H1 (cell line): ENCODE data around the gene OOSP3. TPM values are rescaled to one million over a fixed set of nuclear protein-coding genes. Genes with fewer than 3 reads are reported as not detected.
A peak's percentile ranks its signal among the peaks of the same experiment; 100 is the strongest.

Experiments
- CTCF ChIA-PET: fragments of 300-600 bp; sonication (Branson Sonifier 250); formaldehyde crosslinking; loops from one replicate; lab custom pipeline; 2021; ENCODE audit not compliant: partially characterized antibody; lab: Charles Lee
- POLR2A ChIA-PET: fragments of 300-600 bp; sonication (Branson Sonifier 250); formaldehyde crosslinking; loops from one replicate; lab custom pipeline; 2021; ENCODE audit warnings: inconsistent platforms; ENCODE audit not compliant: partially characterized antibody; lab: Charles Lee
- DNase-seq, 2 experiments: peaks; one replicate each; pipeline versions ENCODE4 v3.0.0 to v3.0.0-alpha.2; 2010 to 2022; ENCODE audit warnings: low spot score in 2 of 2, low read depth in 1 of 2, mixed read lengths in 1 of 2
- FAIRE-seq: peaks from 2 replicates; lab custom pipeline; 2011; peaks lifted over from hg19 to GRCh38; lab: Jason Lieb, UNC
- H2AFZ ChIP-seq: 2 replicates; pipeline ENCODE4 v1.8.1; 2012; ENCODE audit warnings: low read length, inconsistent platforms
- H2AK5ac ChIP-seq: 2 replicates; pipeline ENCODE4 v1.6.1; 2013; ENCODE audit warnings: low read depth, low read length
- H2BK120ac ChIP-seq: replicated peaks from 2 replicates; pipeline ENCODE3; 2013; ENCODE audit warnings: low read depth, low read length, inconsistent platforms
- H2BK12ac ChIP-seq: 2 replicates; pipeline ENCODE4 v1.6.1; 2013; ENCODE audit warnings: low read depth, low read length
- H2BK15ac ChIP-seq: 2 replicates; pipeline ENCODE4 v1.6.1; 2013; ENCODE audit warnings: low read length
- H2BK20ac ChIP-seq: 2 replicates; pipeline ENCODE4 v1.6.1; 2013; ENCODE audit warnings: low read length
- H2BK5ac ChIP-seq: 2 replicates; pipeline ENCODE4 v1.6.1; 2013; ENCODE audit warnings: low read depth, low read length
- H3K14ac ChIP-seq: 2 replicates; pipeline ENCODE4 v1.6.1; 2013; ENCODE audit warnings: inconsistent platforms; ENCODE audit not compliant: insufficient read length
- H3K18ac ChIP-seq: 2 replicates; pipeline ENCODE4 v1.6.1; 2013; ENCODE audit warnings: low read length; ENCODE audit errors: extremely low read depth
- H3K23ac ChIP-seq: 2 replicates; pipeline ENCODE4 v1.6.1; 2013; ENCODE audit warnings: inconsistent platforms; ENCODE audit not compliant: insufficient read length
- H3K23me2 ChIP-seq: 2 replicates; pipeline ENCODE4 v1.6.1; 2013; ENCODE audit warnings: low read depth, low read length
- H3K27ac ChIP-seq: 2 replicates; pipeline ENCODE4 v1.6.1; 2011; ENCODE audit warnings: low read depth, low read length, inconsistent platforms
- H3K27me3 ChIP-seq, 4 experiments: replicated peaks in 1 of 4; 1 replicate in 1 of 4; 2 replicates in 3 of 4; pipeline versions ENCODE4 v1.6.1 to v1.8.1; 2011 to 2013; ENCODE audit warnings: low read length in 3 of 4, mild to moderate bottlenecking in 3 of 4, inconsistent platforms in 2 of 4, mixed read lengths in 2 of 4, moderate library complexity in 1 of 4; ENCODE audit not compliant: control insufficient read depth in 3 of 4, insufficient read depth in 3 of 4; ENCODE audit errors: extremely low read depth in 1 of 4
- H3K36me3 ChIP-seq, 4 experiments: 2 replicates each; pipeline versions ENCODE4 v1.6.1 to v1.8.1; 2011 to 2013; ENCODE audit warnings: mild to moderate bottlenecking in 4 of 4, low read length in 3 of 4, moderate library complexity in 2 of 4, control low read depth in 1 of 4, inconsistent platforms in 1 of 4; ENCODE audit not compliant: insufficient read depth in 4 of 4, control insufficient read depth in 2 of 4
- H3K4ac ChIP-seq: replicated peaks from 2 replicates; pipeline ENCODE3; 2013; ENCODE audit warnings: low read length, low read depth, mixed read lengths, inconsistent platforms; ENCODE audit not compliant: insufficient read length
- H3K4me1 ChIP-seq, 4 experiments: replicated peaks in 1 of 4; 1 replicate in 1 of 4; 2 replicates in 3 of 4; pipeline versions ENCODE4 v1.6.1 to v1.8.1; 2011 to 2013; ENCODE audit warnings: low read length in 3 of 4, inconsistent platforms in 2 of 4, mixed read lengths in 1 of 4; ENCODE audit not compliant: insufficient read depth in 4 of 4, control insufficient read depth in 3 of 4
- H3K4me2 ChIP-seq, 2 experiments: 2 replicates each; pipeline versions ENCODE4 v1.6.1 to v1.8.1; 2011 to 2013; ENCODE audit warnings: low read depth in 2 of 2, low read length in 2 of 2, control low read depth in 1 of 2, inconsistent platforms in 1 of 2, mild to moderate bottlenecking in 1 of 2; ENCODE audit not compliant: insufficient read depth in 1 of 2
- H3K4me3 ChIP-seq, 4 experiments: fragments of 200-600, 300-600 bp in 1 of 4; sonication (generic), shearing (Covaris generic), sonication (Bioruptor Twin) in 1 of 4; 2 replicates each; pipeline versions ENCODE4 v1.5.1 to v1.8.1; 2011 to 2016; ENCODE audit warnings: low read length in 4 of 4, low read depth in 3 of 4, control low read depth in 2 of 4, inconsistent platforms in 2 of 4, mild to moderate bottlenecking in 2 of 4, mixed read lengths in 1 of 4, moderate library complexity in 1 of 4; ENCODE audit not compliant: insufficient read depth in 2 of 4; ENCODE audit errors: extremely low read depth in 1 of 4
- H3K56ac ChIP-seq: replicated peaks from 2 replicates; pipeline ENCODE3; 2013; ENCODE audit warnings: low read depth, mild to moderate bottlenecking, mixed read lengths, low read length, inconsistent platforms; ENCODE audit not compliant: insufficient read length
- H3K79me1 ChIP-seq: 2 replicates; pipeline ENCODE4 v1.6.1; 2013; ENCODE audit warnings: low read depth, low read length, control low read depth
- H3K79me2 ChIP-seq, 2 experiments: 2 replicates each; pipeline versions ENCODE4 v1.6.1 to v1.8.1; 2012 to 2013; ENCODE audit warnings: low read length in 2 of 2, mild to moderate bottlenecking in 2 of 2, inconsistent platforms in 1 of 2; ENCODE audit not compliant: insufficient read depth in 2 of 2, control insufficient read depth in 1 of 2
- H3K9ac ChIP-seq, 4 experiments: replicated peaks in 1 of 4; 1 replicate in 1 of 4; 2 replicates in 3 of 4; pipeline versions ENCODE4 v1.6.1 to v1.8.1; 2011 to 2013; ENCODE audit warnings: low read depth in 3 of 4, low read length in 3 of 4, control low read depth in 2 of 4, mild to moderate bottlenecking in 2 of 4, moderate library complexity in 2 of 4, inconsistent platforms in 1 of 4; ENCODE audit errors: extremely low read depth in 1 of 4
- H3K9me3 ChIP-seq, 2 experiments: 2 replicates each; pipeline versions ENCODE4 v1.6.1 to v1.8.1; 2012 to 2013; ENCODE audit warnings: mild to moderate bottlenecking in 2 of 2, moderate library complexity in 2 of 2, control low read depth in 1 of 2, inconsistent platforms in 1 of 2, low read depth in 1 of 2, low read length in 1 of 2, mixed read lengths in 1 of 2; ENCODE audit not compliant: insufficient read depth in 2 of 2
- H4K20me1 ChIP-seq, 2 experiments: replicated peaks in 1 of 2; 2 replicates each; pipeline versions ENCODE3 to v1.8.1; 2011 to 2013; ENCODE audit warnings: inconsistent platforms in 2 of 2, low read length in 2 of 2, mild to moderate bottlenecking in 1 of 2; ENCODE audit not compliant: insufficient read depth in 2 of 2, control insufficient read depth in 1 of 2
- H4K5ac ChIP-seq: 2 replicates; pipeline ENCODE4 v1.6.1; 2013; ENCODE audit warnings: low read length, low read depth, mixed read lengths, inconsistent platforms; ENCODE audit not compliant: insufficient read length
- H4K8ac ChIP-seq: 2 replicates; pipeline ENCODE4 v1.8.0; 2013; ENCODE audit warnings: mild to moderate bottlenecking, moderate library complexity, low read length, inconsistent platforms; ENCODE audit not compliant: insufficient read depth; ENCODE audit errors: extremely low read depth
- H4K91ac ChIP-seq: replicated peaks from 2 replicates; pipeline ENCODE3; 2013; ENCODE audit warnings: low read length, mixed read lengths, inconsistent platforms; ENCODE audit not compliant: insufficient read length
- ATF2 ChIP-seq: IDR thresholded peaks from 2 replicates; pipeline ENCODE4 v1.6.1; 2012; ENCODE audit warnings: low read length, inconsistent platforms
- CHD1 ChIP-seq: IDR thresholded peaks from 2 replicates; pipeline ENCODE4 v1.6.1; 2012; ENCODE audit warnings: low read depth, low read length, improper control_type of control experiment
- GTF2F1 ChIP-seq: IDR thresholded peaks from 2 replicates; pipeline ENCODE4 v1.6.1; 2012; ENCODE audit warnings: low read depth, low read length, improper control_type of control experiment, borderline replicate concordance
- RAD21 ChIP-seq, 2 experiments: IDR thresholded peaks in 1 of 2; conservative IDR thresholded peaks in 1 of 2; 2 replicates each; pipeline ENCODE4 v1.6.1; 2011; ENCODE audit warnings: low read depth in 2 of 2, low read length in 2 of 2, improper control_type of control experiment in 1 of 2, inconsistent platforms in 1 of 2, mild to moderate bottlenecking in 1 of 2, moderate library complexity in 1 of 2
- RBBP5 ChIP-seq: IDR thresholded peaks from 2 replicates; pipeline ENCODE4 v1.7.1; 2012; ENCODE audit warnings: low read depth, mild to moderate bottlenecking, inconsistent platforms, low read length, moderate library complexity, borderline replicate concordance
- RFX5 ChIP-seq: IDR thresholded peaks from 2 replicates; pipeline ENCODE4 v1.6.1; 2011; ENCODE audit warnings: low read depth, low read length, improper control_type of control experiment, borderline replicate concordance
- RXRA ChIP-seq: IDR thresholded peaks from 2 replicates; pipeline ENCODE4 v1.6.1; 2011; ENCODE audit warnings: low read depth, mild to moderate bottlenecking, low read length, moderate library complexity; ENCODE audit not compliant: insufficient read depth
- SIN3A ChIP-seq, 2 experiments: IDR thresholded peaks in 1 of 2; conservative IDR thresholded peaks in 1 of 2; 2 replicates each; pipeline ENCODE4 v1.6.1; 2011 to 2012; ENCODE audit warnings: low read length in 2 of 2, improper control_type of control experiment in 1 of 2, low read depth in 1 of 2, mild to moderate bottlenecking in 1 of 2
- TAF7 ChIP-seq: optimal IDR thresholded peaks from 2 replicates; pipeline ENCODE3; 2011; ENCODE audit warnings: low read depth, mild to moderate bottlenecking, inconsistent platforms, low read length, moderate library complexity, borderline replicate concordance
- USF2 ChIP-seq: IDR thresholded peaks from 2 replicates; pipeline ENCODE4 v1.6.1; 2011; ENCODE audit warnings: low read length, improper control_type of control experiment
- WGBS, 2 experiments: shearing (Covaris generic) in 1 of 2; methylation state at CpG; one replicate each; pipeline versions ENCODE4 v1.1.6 to v1.1.7; 2013 to 2015; ENCODE audit warnings: low lambda C conversion rate in 2 of 2, mixed read lengths in 2 of 2, inconsistent platforms in 1 of 2, low coverage in 1 of 2, missing lambda C conversion rate in 1 of 2; ENCODE audit not compliant: insufficient replicate concordance in 2 of 2, insufficient coverage in 1 of 2, insufficient read length in 1 of 2; ENCODE audit errors: extremely low coverage in 1 of 2, missing lambda C conversion rate in 1 of 2; 5-methylcytosine and 5-hydroxymethylcytosine counted together
- polyA plus RNA-seq, 7 experiments: library from polyadenylated mRNA; depleted of rRNA in 3 of 7; stranded (reverse) in 5 of 7; unstranded in 2 of 7; fragments of >200 nt in 5 of 7; fragments of 200-250 nt in 2 of 7; gene quantifications; 1 replicate in 5 of 7; 2 replicates in 1 of 7; 4 replicates in 1 of 7; pipeline versions ENCODE4 v1.2.1 to v1.2.3, GENCODE V29; 2011 to 2013; ENCODE audit warnings: missing spikeins in 2 of 7, mixed read lengths in 2 of 7
- total RNA-seq: library from RNA; stranded (reverse); fragmentation: NEBNext Ultra II Directional; extraction: Animal tissue kit (Norgen Biotek cat#: 25700); gene quantifications from 2 replicates; pipeline ENCODE4 v1.2.1, GENCODE V29; 2021

OOSP3 gene
- total and polyA plus RNA-seq, 2 of the 8 experiments (the other 6 are each of a cell fraction or from before 2014, with no cell fraction given) = not detected

GRCh38 chr11:59845399-59845798 lies 33.2 kb upstream of the OOSP3 start, which contains the start of gene CBLIF:
CBLIF (minus strand) TSS chr11:59845499; CDS start chr11:59845453, 46 bp downstream.
- CTCF ChIA-PET = interaction anchor here (3.6 kb wide), 1 partner anchor 22 kb away, joined by 8 read pairs; no protein-coding TSS in a partner anchor
- TF ChIP-seq USF2 (no peak), RXRA (no peak), RFX5 (no peak), GTF2F1 (no peak), SIN3A (conservative IDR thresholded peaks at IDR 0.05 in 1 of 2, IDR thresholded peaks at IDR 0.05 in 1 of 2; ENCODE audit: low read depth in 1 of 2, low read length in 2 of 2) (no peak), ATF2 (no peak), RAD21 (IDR thresholded peaks at IDR 0.05 in 1 of 2, conservative IDR thresholded peaks at IDR 0.05 in 1 of 2; ENCODE audit: low read depth in 2 of 2, low read length in 2 of 2) (no peak), TAF7 (no peak), RBBP5 (no peak), CHD1 (no peak)

More at GRCh38 chr11:59845399-59845798, 33.2 kb upstream of the OOSP3 start, which contains the start of gene CBLIF:
- Histone ChIP-seq H4K8ac (no peak within 1 kb of the TSS; the same call in 1 of the 2 replicates), H2BK12ac (no peak within 1 kb of the TSS), H4K5ac (no peak within 1 kb of the TSS), H3K27ac (no peak within 1 kb of the TSS), H4K20me1 (no peaks in the 10 kb centered on the region), H3K4me1 (peaks cover 0 to 4% (median 2%) of the 10 kb centered on the region in 4 experiments; a peak in 3 of 7 replicates), H2AFZ (0 out of 2 replicates have a peak within 1 kb of the TSS, but pooled peaks have one; percentile 5), H3K18ac (no peak within 1 kb of the TSS), H3K14ac (no peak within 1 kb of the TSS), H2AK5ac (no peak within 1 kb of the TSS), H3K79me1 (no peaks in the 10 kb centered on the region), H3K27me3 (no peaks in the 10 kb centered on the region), H3K4ac (no peak within 1 kb of the TSS), H2BK15ac (no peak within 1 kb of the TSS), H3K9me3 (0 out of 4 replicates have a peak, but pooled peaks cover 0 to 4% of the 10 kb centered on the region in 2 experiments), H3K36me3 (no peaks in the 10 kb centered on the region), H3K4me3 (no peak within 1 kb of the TSS), H3K4me2 (no peak within 1 kb of the TSS), H4K91ac (no peak within 1 kb of the TSS), H3K79me2 (no peaks in the 10 kb centered on the region), H3K56ac (no peak within 1 kb of the TSS), H3K9ac (no peak within 1 kb of the TSS; a peak in 1 of 7 replicates), H2BK120ac (no peak within 1 kb of the TSS), H3K23me2 (no peaks in the 10 kb centered on the region), H2BK20ac (no peak within 1 kb of the TSS), H3K23ac (no peak within 1 kb of the TSS), H2BK5ac (peak within 1 kb of the TSS; percentile 60; the same call in 1 of the 2 replicates)
- WGBS, 2 experiments = 87% methylated on average over 4 of the region's 4 CpGs; no CpG with 5 or more reads in 1 of the 2 experiments
- POLR2A ChIA-PET = no interaction called here
- FAIRE-seq (no peak), DNase-seq (no peak)
